HG03442 (cell line): ENCODE results near the gene DIP2C.
"Not testable (repeated sequence)": the region's sequence is repeated elsewhere in the genome, so short reads cannot be mapped to it uniquely, and the experiment has no call there.

ENCODE experiments used
- ATAC-seq: cut with Tn5 transposase; IDR thresholded peaks from one replicate; pipeline ENCODE4 v1.9.1; 2021; ENCODE audit warnings: mild to moderate bottlenecking, moderate library complexity; ENCODE audit not compliant: unreplicated experiment

DIP2C gene

GRCh38 chr10:406976-407375 is 282.5 kb downstream of the DIP2C start:
- no peak for ATAC-seq

- no peak for ATAC-seq
Observed at GRCh38 chr10:405648-406047, 283.8 kb downstream of the DIP2C start.

- no peak for ATAC-seq
Observed at GRCh38 chr10:404991-405390, 284.5 kb downstream of the DIP2C start.

GRCh38 chr10:404346-404745 is 285.1 kb downstream of the DIP2C start:
- no peak for ATAC-seq

- ATAC-seq, result no peak
Observed at GRCh38 chr10:398954-399353, 290.5 kb downstream of the DIP2C start.

GRCh38 chr10:397321-398068 is 292.0 kb downstream of the DIP2C start:
- peak; percentile 62 for ATAC-seq

- ATAC-seq, result no peak
Observed at GRCh38 chr10:396535-397220, 292.8 kb downstream of the DIP2C start.

GRCh38 chr10:396107-396506 is 293.4 kb downstream of the DIP2C start:
- ATAC-seq, result no peak

GRCh38 chr10:395665-396064 is 293.8 kb downstream of the DIP2C start:
- no peak for ATAC-seq

GRCh38 chr10:394439-395101 is 294.9 kb downstream of the DIP2C start:
- not testable (repeated sequence) for ATAC-seq

GRCh38 chr10:393787-394438 is 295.6 kb downstream of the DIP2C start:
- ATAC-seq, result no peak

GRCh38 chr10:393106-393745 is 296.2 kb downstream of the DIP2C start:
- no peak for ATAC-seq

GRCh38 chr10:392705-393037 is 296.8 kb downstream of the DIP2C start:
- ATAC-seq, result no peak

- ATAC-seq, result no peak
Observed at GRCh38 chr10:391847-392704, 297.4 kb downstream of the DIP2C start.

- ATAC-seq, result no peak
Observed at GRCh38 chr10:391305-391704, 298.2 kb downstream of the DIP2C start.

GRCh38 chr10:390449-391100 is 298.9 kb downstream of the DIP2C start:
- ATAC-seq, result no peak

GRCh38 chr10:389836-390448 is 299.5 kb downstream of the DIP2C start:
- ATAC-seq, result no peak

- no peak for ATAC-seq
Observed at GRCh38 chr10:389261-389790, 300.1 kb downstream of the DIP2C start.

GRCh38 chr10:388661-389045 is 300.8 kb downstream of the DIP2C start:
- no peak for ATAC-seq
